Measurements from ENCODE around the gene GAPDHS. TPM values are rescaled to one million over a fixed set of nuclear protein-coding genes. Genes with fewer than 3 reads are reported as not detected.

Gene GAPDHS
- total RNA-seq, 1 experiment from 2014 or later, result not detected

DNA sequence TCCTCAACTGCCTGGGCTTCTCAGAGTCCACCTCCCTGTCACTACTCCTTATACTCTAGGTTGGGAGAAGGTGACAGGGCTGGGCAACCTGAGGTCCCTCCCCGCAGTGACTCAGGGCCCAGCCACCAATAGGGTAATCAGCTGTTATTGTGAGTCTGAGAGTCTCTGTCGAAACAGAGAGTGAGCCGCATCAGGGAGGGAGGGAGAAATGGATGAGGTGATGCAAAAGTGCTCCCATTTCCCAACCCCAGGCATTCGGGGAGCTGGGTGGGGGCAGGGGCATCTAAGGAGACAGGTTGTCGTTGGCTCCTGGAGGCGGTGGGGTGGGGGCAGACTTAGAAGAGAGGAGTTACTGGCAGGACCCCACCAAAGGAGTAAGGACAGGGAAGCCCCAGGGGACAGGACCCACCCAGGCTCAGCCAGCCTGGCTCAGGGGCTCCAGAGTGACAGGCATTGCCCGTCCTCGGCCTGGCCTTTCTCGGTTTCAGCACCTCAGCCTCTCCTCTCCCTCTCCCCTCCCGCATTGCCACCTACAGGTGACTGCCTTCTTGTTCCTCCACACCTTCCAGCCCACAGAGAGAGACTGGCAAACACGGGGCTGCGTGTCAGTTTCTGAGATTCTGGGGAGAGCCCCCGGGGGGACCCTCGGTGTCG lies 19.5 kb upstream of the GAPDHS start, which contains the start of gene DMKN:
Gene DMKN (minus strand): TSS at position 22 of the 654 bp plus-strand sequence. CDS start 174 bp downstream, outside the sequence.
- H4K20me1 ChIP-seq (ENCODE audit: insufficient read depth, low read depth, low read length), result peaks cover 4% of the 10 kb centered on the region; the same call in 1 of the 2 replicates
- H3K27me3 ChIP-seq (ENCODE audit: low read length), result no peaks in the 10 kb centered on the region
- no peak within 1 kb of the TSS for H3K4me3 ChIP-seq (ENCODE audit: low read length)
- no peak within 1 kb of the TSS for H3K27ac ChIP-seq (ENCODE audit: low read length)
- H2AFZ ChIP-seq (ENCODE audit: low read length), result no peak within 1 kb of the TSS
- H3K79me2 ChIP-seq (ENCODE audit: low read length), result no peaks in the 10 kb centered on the region
- H3K9ac ChIP-seq (ENCODE audit: low read length), result no peak within 1 kb of the TSS
- H3K36me3 ChIP-seq (ENCODE audit: insufficient read depth, low read length), result no peaks in the 10 kb centered on the region
- H3K9me2 ChIP-seq (replicated peaks; ENCODE audit: insufficient read depth, low read length), result no peaks in the 10 kb centered on the region
- H3K4me1 ChIP-seq (ENCODE audit: low read length), result peaks cover 7% of the 10 kb centered on the region
- H3K4me2 ChIP-seq (ENCODE audit: low read depth, low read length, poor library complexity, severe bottlenecking), result no peak within 1 kb of the TSS
- DNase-seq, result no peak
- no peaks in the 10 kb centered on the region for H3K9me3 ChIP-seq (ENCODE audit: low read length)

DNA sequence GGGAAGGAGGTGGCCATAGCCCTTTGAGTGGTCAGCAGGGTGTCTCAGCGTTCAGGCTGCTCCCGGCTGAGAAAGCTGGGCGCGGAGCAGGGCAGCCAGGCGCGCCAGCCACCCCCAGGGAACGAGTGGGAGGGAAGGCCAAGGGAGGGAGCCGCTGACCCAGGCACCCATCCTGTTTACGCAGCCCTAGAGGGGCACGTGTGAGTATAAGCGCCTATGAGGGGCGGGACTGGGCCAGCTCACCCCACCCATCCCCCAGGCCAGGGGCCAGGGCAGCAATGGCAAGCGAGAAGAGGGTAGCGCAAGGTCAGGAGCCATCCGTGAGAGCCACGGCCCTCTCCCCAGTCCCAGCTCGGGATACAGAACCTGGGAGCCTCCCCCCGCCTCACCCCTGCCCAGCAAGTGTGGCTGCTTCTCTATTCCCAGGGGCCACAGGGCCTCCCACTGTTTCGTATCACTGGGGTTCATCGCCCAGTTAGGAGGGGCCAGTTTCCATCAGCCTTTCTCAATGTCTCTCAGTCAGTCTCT lies 18.9 kb upstream of the GAPDHS start:
- Histone ChIP-seq H2AFZ (ENCODE audit: low read length) (no peak overlapping the region), H3K4me3 (ENCODE audit: low read length) (no peak overlapping the region), H3K9me2 (replicated peaks; ENCODE audit: insufficient read depth, low read length) (no peaks in the 10 kb centered on the region), H3K4me2 (ENCODE audit: low read depth, low read length, poor library complexity, severe bottlenecking) (no peak overlapping the region), H3K9me3 (ENCODE audit: low read length) (no peaks in the 10 kb centered on the region), H3K27me3 (ENCODE audit: low read length) (no peaks in the 10 kb centered on the region), H3K9ac (ENCODE audit: low read length) (no peak overlapping the region), H3K4me1 (ENCODE audit: low read length) (peaks cover 7% of the 10 kb centered on the region), H3K36me3 (ENCODE audit: insufficient read depth, low read length) (no peaks in the 10 kb centered on the region), H3K79me2 (ENCODE audit: low read length) (no peaks in the 10 kb centered on the region), H3K27ac (ENCODE audit: low read length) (no peak overlapping the region), H4K20me1 (ENCODE audit: insufficient read depth, low read depth, low read length) (peaks cover 4% of the 10 kb centered on the region; the same call in 1 of the 2 replicates)
- no peak for DNase-seq

DNA sequence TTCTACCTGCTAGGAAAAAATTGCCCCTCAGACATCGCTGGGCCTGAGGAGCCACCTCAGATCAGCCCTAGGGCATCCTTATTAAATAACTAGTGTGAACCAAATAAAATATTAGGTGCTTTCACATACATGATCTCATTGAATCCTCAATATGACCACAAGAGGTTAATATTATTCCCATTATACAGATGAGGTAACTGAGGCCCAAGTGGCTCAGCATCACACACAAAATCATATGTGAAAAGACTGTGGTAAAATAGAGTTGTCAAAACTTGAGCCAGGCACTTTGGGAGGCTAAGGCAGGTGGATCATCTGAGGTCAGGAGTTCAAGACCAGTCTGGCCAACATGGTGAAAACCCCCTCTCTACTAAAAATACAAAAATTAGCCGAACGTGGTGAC lies 16.9 kb upstream of the GAPDHS start:
- H3K27ac ChIP-seq (ENCODE audit: low read length), result no peak overlapping the region
- H3K4me3 ChIP-seq (ENCODE audit: low read length), result no peak overlapping the region
- H3K9ac ChIP-seq (ENCODE audit: low read length), result no peak overlapping the region
- no peaks in the 10 kb centered on the region for H3K9me3 ChIP-seq (ENCODE audit: low read length)
- H3K9me2 ChIP-seq (replicated peaks; ENCODE audit: insufficient read depth, low read length), result no peaks in the 10 kb centered on the region
- no peaks in the 10 kb centered on the region for H4K20me1 ChIP-seq (ENCODE audit: insufficient read depth, low read depth, low read length)
- H2AFZ ChIP-seq (ENCODE audit: low read length), result no peak overlapping the region
- H3K4me2 ChIP-seq (ENCODE audit: low read depth, low read length, poor library complexity, severe bottlenecking), result no peak overlapping the region
- H3K4me1 ChIP-seq (ENCODE audit: low read length), result no peaks in the 10 kb centered on the region
- DNase-seq, result no peak
- H3K36me3 ChIP-seq (ENCODE audit: insufficient read depth, low read length), result no peaks in the 10 kb centered on the region
- H3K27me3 ChIP-seq (ENCODE audit: low read length), result no peaks in the 10 kb centered on the region
- no peaks in the 10 kb centered on the region for H3K79me2 ChIP-seq (ENCODE audit: low read length)

DNA sequence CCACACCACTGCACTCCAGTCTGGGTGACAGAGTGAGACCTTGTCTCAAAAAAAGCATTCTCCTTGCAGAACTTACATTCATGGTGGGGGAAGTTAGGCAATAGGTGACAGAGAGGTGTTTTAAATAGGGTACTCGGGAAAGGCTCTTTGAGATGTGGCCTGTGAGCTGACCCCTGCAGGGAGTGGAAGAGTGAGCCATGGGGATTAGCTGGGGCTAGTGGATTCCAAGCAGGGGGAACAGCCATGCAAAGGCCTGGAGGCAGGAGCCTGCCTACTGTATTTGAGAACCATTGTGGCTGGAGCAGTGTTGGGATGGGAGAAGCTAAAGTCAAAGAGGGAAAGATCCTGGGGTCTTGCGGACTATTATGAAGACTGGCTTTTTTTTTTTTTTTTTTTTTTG lies 15.9 kb upstream of the GAPDHS start:
- H3K9ac ChIP-seq (ENCODE audit: low read length), result no peak overlapping the region
- no peak overlapping the region for H2AFZ ChIP-seq (ENCODE audit: low read length)
- DNase-seq, result no peak
- no peak overlapping the region for H3K4me3 ChIP-seq (ENCODE audit: low read length)
- no peak overlapping the region for H3K4me2 ChIP-seq (ENCODE audit: low read depth, low read length, poor library complexity, severe bottlenecking)
- no peaks in the 10 kb centered on the region for H3K9me3 ChIP-seq (ENCODE audit: low read length)
- H3K27me3 ChIP-seq (ENCODE audit: low read length), result no peaks in the 10 kb centered on the region
- no peaks in the 10 kb centered on the region for H3K79me2 ChIP-seq (ENCODE audit: low read length)
- H3K9me2 ChIP-seq (replicated peaks; ENCODE audit: insufficient read depth, low read length), result no peaks in the 10 kb centered on the region
- H3K36me3 ChIP-seq (ENCODE audit: insufficient read depth, low read length), result no peaks in the 10 kb centered on the region
- no peaks in the 10 kb centered on the region for H3K4me1 ChIP-seq (ENCODE audit: low read length)
- H4K20me1 ChIP-seq (ENCODE audit: insufficient read depth, low read depth, low read length), result no peaks in the 10 kb centered on the region
- no peak overlapping the region for H3K27ac ChIP-seq (ENCODE audit: low read length)

- H3K9me3 ChIP-seq (ENCODE audit: low read length), result no peaks in the 10 kb centered on the region
- H3K4me1 ChIP-seq (ENCODE audit: low read length), result no peaks in the 10 kb centered on the region
- no peaks in the 10 kb centered on the region for H3K36me3 ChIP-seq (ENCODE audit: insufficient read depth, low read length)
- DNase-seq, result no peak
- H3K4me2 ChIP-seq (ENCODE audit: low read depth, low read length, poor library complexity, severe bottlenecking), result no peak overlapping the region
- H3K4me3 ChIP-seq (ENCODE audit: low read length), result no peak overlapping the region
- H4K20me1 ChIP-seq (ENCODE audit: insufficient read depth, low read depth, low read length), result no peaks in the 10 kb centered on the region
- no peak overlapping the region for H3K9ac ChIP-seq (ENCODE audit: low read length)
- H3K79me2 ChIP-seq (ENCODE audit: low read length), result no peaks in the 10 kb centered on the region
- H3K27me3 ChIP-seq (ENCODE audit: low read length), result no peaks in the 10 kb centered on the region
- no peaks in the 10 kb centered on the region for H3K9me2 ChIP-seq (replicated peaks; ENCODE audit: insufficient read depth, low read length)
- no peak overlapping the region for H2AFZ ChIP-seq (ENCODE audit: low read length)
- no peak overlapping the region for H3K27ac ChIP-seq (ENCODE audit: low read length)
These were observed 14.9 kb upstream of the GAPDHS start for GRCh38 chr19:35518313-35518712.

DNA sequence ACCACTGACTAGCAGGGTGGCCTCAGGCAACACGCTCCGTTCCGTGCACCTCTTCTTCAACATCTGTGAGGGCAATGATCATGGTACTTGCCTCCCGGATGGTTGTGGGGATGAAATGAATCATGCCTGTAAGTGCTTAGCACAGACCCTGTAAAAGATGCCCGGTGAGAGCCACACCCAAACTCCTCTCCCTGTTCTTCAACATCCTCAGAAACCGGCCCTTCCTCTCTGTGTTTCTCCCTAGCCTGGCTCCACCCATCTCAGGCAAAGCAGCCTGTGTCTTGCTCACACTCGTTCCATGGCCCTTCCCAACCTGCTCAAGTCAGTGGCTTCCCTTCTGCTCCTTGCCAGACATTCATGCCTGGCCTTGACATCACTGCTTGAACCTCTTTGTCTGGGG lies 14.0 kb upstream of the GAPDHS start:
- H3K79me2 ChIP-seq (ENCODE audit: low read length), result no peaks in the 10 kb centered on the region
- H3K4me2 ChIP-seq (ENCODE audit: low read depth, low read length, poor library complexity, severe bottlenecking), result no peak overlapping the region
- H3K27me3 ChIP-seq (ENCODE audit: low read length), result no peaks in the 10 kb centered on the region
- H3K9me3 ChIP-seq (ENCODE audit: low read length), result no peaks in the 10 kb centered on the region
- DNase-seq, result no peak
- H3K9ac ChIP-seq (ENCODE audit: low read length), result no peak overlapping the region
- no peak overlapping the region for H2AFZ ChIP-seq (ENCODE audit: low read length)
- no peak overlapping the region for H3K4me3 ChIP-seq (ENCODE audit: low read length)
- H3K4me1 ChIP-seq (ENCODE audit: low read length), result no peaks in the 10 kb centered on the region
- no peaks in the 10 kb centered on the region for H3K36me3 ChIP-seq (ENCODE audit: insufficient read depth, low read length)
- H4K20me1 ChIP-seq (ENCODE audit: insufficient read depth, low read depth, low read length), result no peaks in the 10 kb centered on the region
- H3K27ac ChIP-seq (ENCODE audit: low read length), result no peak overlapping the region
- no peaks in the 10 kb centered on the region for H3K9me2 ChIP-seq (replicated peaks; ENCODE audit: insufficient read depth, low read length)

- H3K9me2 ChIP-seq (replicated peaks; ENCODE audit: insufficient read depth, low read length), result no peaks in the 10 kb centered on the region
- H3K4me3 ChIP-seq (ENCODE audit: low read length), result no peak overlapping the region
- no peaks in the 10 kb centered on the region for H3K79me2 ChIP-seq (ENCODE audit: low read length)
- no peak overlapping the region for H3K27ac ChIP-seq (ENCODE audit: low read length)
- no peak overlapping the region for H3K9ac ChIP-seq (ENCODE audit: low read length)
- no peaks in the 10 kb centered on the region for H4K20me1 ChIP-seq (ENCODE audit: insufficient read depth, low read depth, low read length)
- H3K27me3 ChIP-seq (ENCODE audit: low read length), result no peaks in the 10 kb centered on the region
- no peaks in the 10 kb centered on the region for H3K4me1 ChIP-seq (ENCODE audit: low read length)
- no peak overlapping the region for H3K4me2 ChIP-seq (ENCODE audit: low read depth, low read length, poor library complexity, severe bottlenecking)
- H2AFZ ChIP-seq (ENCODE audit: low read length), result no peak overlapping the region
- H3K9me3 ChIP-seq (ENCODE audit: low read length), result no peaks in the 10 kb centered on the region
- no peaks in the 10 kb centered on the region for H3K36me3 ChIP-seq (ENCODE audit: insufficient read depth, low read length)
- DNase-seq, result no peak
These were observed 12.0 kb upstream of the GAPDHS start for GRCh38 chr19:35521124-35521743.

- Histone ChIP-seq H3K4me3 (ENCODE audit: low read length) (no peak overlapping the region), H4K20me1 (ENCODE audit: insufficient read depth, low read depth, low read length) (no peaks in the 10 kb centered on the region), H3K27ac (ENCODE audit: low read length) (no peak overlapping the region), H3K9me2 (replicated peaks; ENCODE audit: insufficient read depth, low read length) (no peaks in the 10 kb centered on the region), H3K4me2 (ENCODE audit: low read depth, low read length, poor library complexity, severe bottlenecking) (no peak overlapping the region), H3K27me3 (ENCODE audit: low read length) (no peaks in the 10 kb centered on the region), H3K9ac (ENCODE audit: low read length) (no peak overlapping the region), H3K79me2 (ENCODE audit: low read length) (no peaks in the 10 kb centered on the region), H3K9me3 (ENCODE audit: low read length) (no peaks in the 10 kb centered on the region), H3K4me1 (ENCODE audit: low read length) (no peaks in the 10 kb centered on the region), H3K36me3 (ENCODE audit: insufficient read depth, low read length) (no peaks in the 10 kb centered on the region), H2AFZ (ENCODE audit: low read length) (no peak overlapping the region)
- no peak for DNase-seq
These were observed 10.4 kb upstream of the GAPDHS start for GRCh38 chr19:35522745-35523327.
